Measurements from ENCODE around the gene PPP3R1. TPM values are rescaled to one million over a fixed set of nuclear protein-coding genes. Genes with fewer than 3 reads are reported as not detected.
A peak's percentile ranks its signal among the peaks of the same experiment; 100 is the strongest.

PPP3R1 gene
- total and polyA plus RNA-seq, 9 of the 15 experiments (the other 6 are each of a cell fraction or from before 2014, with no cell fraction given): 3.7 to 70.0 (median 24.8) TPM

- peak overlapping the region; percentile 95; the same call in 1 of the 2 replicates for H3K4me2 ChIP-seq (ENCODE audit: insufficient read depth, low read length)
- TF ChIP-seq ZNF282 (CRISPR knock-in tag; IDR thresholded peaks at IDR 0.05) (no peak), E2F4 (CRISPR knock-in tag; IDR thresholded peaks at IDR 0.05; ENCODE audit: low read depth) (no peak), ELK3 (CRISPR knock-in tag; IDR thresholded peaks at IDR 0.05) (no peak), CBX5 (IDR thresholded peaks at IDR 0.05; ENCODE audit: borderline replicate concordance, low read depth) (no peak), CTCF (IDR thresholded peaks at IDR 0.05 in 2 of 3, conservative IDR thresholded peaks at IDR 0.05 in 1 of 3; ENCODE audit: insufficient read depth in 2 of 3, low read depth in 1 of 3, low read length in 3 of 3) (no peak), TCF15 (CRISPR knock-in tag; IDR thresholded peaks at IDR 0.05) (no peak), SIRT6 (IDR thresholded peaks at IDR 0.05; ENCODE audit: low read depth, low read length) (no peak), MEIS2 (IDR thresholded peaks at IDR 0.05; ENCODE audit: partially characterized antibody) (no peak), ZC3H4 (CRISPR knock-in tag; IDR thresholded peaks at IDR 0.05; ENCODE audit: borderline replicate concordance) (no peak), ZFP30 (CRISPR knock-in tag; IDR thresholded peaks at IDR 0.05; ENCODE audit: borderline replicate concordance) (no peak), ZNF77 (CRISPR knock-in tag; IDR thresholded peaks at IDR 0.05) (no peak), KLF1 (tag; IDR thresholded peaks at IDR 0.05) (no peak), BRF1 (IDR thresholded peaks at IDR 0.05; ENCODE audit: borderline replicate concordance, extremely low read depth, insufficient read length) (no peak), SNIP1 (IDR thresholded peaks at IDR 0.05; ENCODE audit: low read depth) (no peak; the same call in 1 of the 2 replicates), SRF (CRISPR knock-in tag; IDR thresholded peaks at IDR 0.05) (no peak), FOXA3 (CRISPR knock-in tag; conservative IDR thresholded peaks at IDR 0.05 in 1 of 2, IDR thresholded peaks at IDR 0.05 in 1 of 2) (no peak), ZC3H8 (IDR thresholded peaks at IDR 0.05) (no peak), CBX2 (IDR thresholded peaks at IDR 0.05; ENCODE audit: insufficient read depth, low read length, poor library complexity, severe bottlenecking) (no peak)
Observed at GRCh38 chr2:68251855-68252399, 405 bp downstream of the PPP3R1 start.

More at GRCh38 chr2:68251855-68252399, 405 bp downstream of the PPP3R1 start:
- no TSS peak for BruUV-seq (replicated peaks)
- Histone ChIP-seq H4K20me1 (replicated peaks; ENCODE audit: control insufficient read depth, insufficient read depth, low read length) (peaks cover 31% of the 10 kb centered on the region), H3K4me1 (replicated peaks in 1 of 2; ENCODE audit: control insufficient read depth in 2 of 2, insufficient read depth in 2 of 2, low read length in 2 of 2) (peaks cover 6 to 38% of the 10 kb centered on the region in 2 experiments; a peak in 4 of 5 replicates), H3K9me3 (replicated peaks; ENCODE audit: control insufficient read depth, insufficient read depth, low read depth, low read length) (no peaks in the 10 kb centered on the region), H3K27me3 (ENCODE audit: control insufficient read depth in 2 of 2, insufficient read depth in 2 of 2, low read length in 2 of 2) (no peaks in the 10 kb centered on the region), H2AFZ (ENCODE audit: low read depth, low read length) (peak overlapping the region; percentile 53), H3K79me2 (ENCODE audit: control insufficient read depth, insufficient read depth, low read length) (peaks cover 75% of the 10 kb centered on the region), H3K4me3 (peak overlapping the region; percentile 75), H3K27ac (ENCODE audit: extremely low read depth, low read depth, low read length) (peak overlapping the region; percentile 97), H3K9me1 (ENCODE audit: control insufficient read depth, insufficient read depth, low read length) (no peaks in the 10 kb centered on the region), H3K9ac (ENCODE audit: insufficient read depth in 1 of 2, low read depth in 2 of 2, low read length in 2 of 2) (peak overlapping the region; percentile 93 to 98; a peak in 3 of 4 replicates), H3K36me3 (ENCODE audit: control insufficient read depth, insufficient read depth, low read length) (peaks cover 23% of the 10 kb centered on the region)
- WGBS (ENCODE audit: insufficient coverage, low coverage, missing lambda C conversion rate): 2% methylated on average over 17 of the region's 78 CpGs
- FAIRE-seq (no peak), ATAC-seq (peak; percentile 23), DNase-seq (ENCODE audit: extremely low read depth in 1 of 4, low spot score in 3 of 4) (peak; percentile 51 to 72 (median 66))
- in situ Hi-C loops (cut with MboI): no loop called here
- POLR2A ChIA-PET: interaction anchor here (0.6 to 1.5 kb wide), 3 partner anchors 11 to 116 kb away, joined by 3 read pairs; no protein-coding TSS in a partner anchor
- intact Hi-C loops (cut with micrococcal nuclease): loop anchor here (1.0 to 5.0 kb wide), 2 partner anchors 30 to 105 kb away; no protein-coding TSS in a partner anchor
- CTCF ChIA-PET (ENCODE audit: low intra/inter-chr PET ratio): no interaction called here

All from K562 (cell line).